ENCODE data around the gene EVX2. TPM values are rescaled to one million over a fixed set of nuclear protein-coding genes. Genes with fewer than 3 reads are reported as not detected.

EVX2 gene
- total RNA-seq, 8 experiments from 2014 or later = 0.04 to 0.21 (median 0.09) TPM; not detected in 1

DNA sequence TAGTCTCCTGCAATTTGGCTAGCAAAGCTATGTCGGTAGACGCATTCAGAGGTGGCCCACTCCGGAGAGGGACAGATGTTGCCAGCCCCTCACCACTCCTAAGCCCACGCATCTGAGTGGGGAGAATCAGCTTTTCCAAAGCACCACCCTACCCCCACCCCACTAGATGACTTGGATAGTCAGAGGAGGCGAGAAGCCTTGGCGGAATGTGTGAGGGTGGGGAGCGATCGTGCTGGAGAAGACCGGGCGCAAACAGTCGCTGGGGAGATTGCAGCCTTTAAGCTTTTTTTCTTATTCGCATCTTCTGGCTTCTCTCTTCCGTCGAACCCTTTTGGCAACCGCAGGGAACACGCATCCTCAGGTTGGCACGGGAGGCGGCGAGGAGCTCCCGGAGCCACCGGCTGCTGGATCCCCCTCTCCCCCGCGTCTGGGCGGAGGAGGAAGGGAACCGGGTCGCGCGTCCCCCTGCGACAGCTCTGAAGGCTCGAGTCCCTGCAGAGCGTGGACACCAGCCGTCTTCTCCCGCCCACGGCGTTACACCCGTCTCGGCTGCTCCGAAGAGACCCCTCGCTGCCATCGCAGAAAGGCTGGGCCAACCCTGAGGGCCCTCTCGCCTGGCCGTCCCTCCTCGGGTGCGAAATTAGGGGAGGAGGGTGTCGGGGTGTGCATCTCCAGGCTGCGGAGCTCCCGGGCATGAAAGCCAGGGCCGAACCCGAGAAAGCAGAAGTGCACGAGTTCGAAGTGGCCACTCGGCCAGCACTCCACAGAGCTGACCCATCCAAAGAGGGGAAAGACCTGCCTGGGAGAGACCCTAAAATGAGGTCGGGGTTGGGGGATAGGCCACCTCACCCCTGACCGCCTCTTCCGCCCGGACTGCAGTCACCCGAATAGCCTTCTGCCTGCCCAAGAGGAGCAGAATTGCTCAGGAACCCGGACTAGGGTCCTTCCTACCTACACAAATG lies 12.2 kb downstream of the EVX2 start:
- H3K4me1 ChIP-seq (replicated peaks in 1 of 2) = peaks cover 0 to 14% of the 10 kb centered on the region in 2 donors
- H3K4me3 ChIP-seq = no peak overlapping the region
- no peak for ATAC-seq (replicated peaks in 6 of 8)
- in situ Hi-C loops (cut with MboI; ENCODE audit: low pct_unique_long_range_greater_than_20kb in 2 of 9, low sequenced_read_pairs in 9 of 9, unreplicated experiment in 9 of 9) = loop anchor here in 3 of 9 experiments (10.0 to 25.0 kb wide), 2 partner anchors 384 to 707 kb away; no protein-coding TSS in a partner anchor
- no peak overlapping the region for H3K27ac ChIP-seq
- WGBS, 10 experiments = 4 to 67% (median 22%) methylated on average over 5 to 17 of the region's 58 CpGs; no CpG with 5 or more reads in 4 of the 10 experiments

- no peak for ATAC-seq (replicated peaks in 6 of 8)
- 13 to 50% (median 26%) methylated on average over 2 to 8 of the region's 30 CpGs; no CpG with 5 or more reads in 4 of the 10 experiments for WGBS, 10 experiments
- peaks cover 0 to 12% of the 10 kb centered on the region in 2 donors for H3K4me1 ChIP-seq (replicated peaks in 1 of 2)
- in situ Hi-C loops (cut with MboI; ENCODE audit: low pct_unique_long_range_greater_than_20kb in 2 of 9, low sequenced_read_pairs in 9 of 9, unreplicated experiment in 9 of 9) = loop anchor here in 2 of 9 experiments (25.0 kb wide), 1 partner anchor 381 kb away; no protein-coding TSS in a partner anchor
- H3K27ac ChIP-seq = no peak overlapping the region
- H3K4me3 ChIP-seq = no peak overlapping the region
Observed at GRCh38 chr2:176068419-176068832, 15.3 kb downstream of the EVX2 start.

DNA sequence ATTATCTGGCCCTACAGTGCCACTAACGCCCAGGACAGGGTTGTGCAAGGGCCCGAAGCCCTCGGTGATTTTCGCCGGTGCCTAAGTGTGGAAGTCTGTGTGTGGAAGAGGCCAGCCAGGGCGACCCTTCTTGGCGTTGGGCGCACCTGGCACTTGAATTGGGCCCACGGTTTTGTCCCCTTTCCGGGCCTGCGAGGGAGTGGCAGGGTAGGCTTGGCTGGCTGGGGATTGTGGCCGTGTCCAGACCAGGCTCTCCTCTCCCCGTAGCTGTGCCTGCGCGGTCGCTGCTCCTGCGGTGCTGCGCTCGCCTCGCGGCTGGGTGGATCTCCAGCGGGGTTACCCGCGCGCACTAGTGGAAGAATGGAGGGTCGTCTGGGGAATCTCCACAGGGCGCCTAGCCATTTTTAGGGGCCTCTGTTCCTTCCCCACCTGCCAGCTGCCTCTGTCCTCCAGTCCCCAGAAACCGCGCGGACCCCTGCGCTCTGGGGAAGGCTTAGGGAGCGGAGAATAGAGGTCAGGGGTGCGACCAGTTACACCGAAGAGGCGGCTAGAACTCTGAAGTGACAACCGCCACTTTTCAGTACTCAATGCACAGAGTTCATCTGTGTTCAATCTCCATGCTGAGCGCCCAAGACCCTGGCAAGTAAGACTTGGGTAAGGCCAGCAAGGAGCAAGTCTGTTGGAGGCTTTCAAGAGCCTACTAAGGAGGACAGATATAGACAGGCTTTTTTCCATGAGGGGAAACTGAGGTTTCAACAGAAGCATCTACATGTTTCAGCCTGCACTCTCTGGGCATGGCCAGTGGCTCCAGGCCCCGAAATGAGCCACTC lies 16.0 kb downstream of the EVX2 start:
- WGBS, 10 experiments = 5 to 67% (median 20%) methylated on average over 1 to 18 of the region's 38 CpGs; no CpG with 5 or more reads in 1 of the 10 experiments
- in situ Hi-C loops (cut with MboI; ENCODE audit: low pct_unique_long_range_greater_than_20kb in 2 of 9, low sequenced_read_pairs in 9 of 9, unreplicated experiment in 9 of 9) = loop anchor here in 2 of 9 experiments (25.0 kb wide), 1 partner anchor 381 kb away; no protein-coding TSS in a partner anchor
- H3K4me3 ChIP-seq = peak overlapping the region in 1 of 5 donors; percentile 13
- ATAC-seq (replicated peaks in 6 of 8) = peak; percentile 43 to 87 (median 54)
- peaks cover 0 to 12% of the 10 kb centered on the region in 2 donors for H3K4me1 ChIP-seq (replicated peaks in 1 of 2)
- H3K27ac ChIP-seq = no peak overlapping the region

DNA sequence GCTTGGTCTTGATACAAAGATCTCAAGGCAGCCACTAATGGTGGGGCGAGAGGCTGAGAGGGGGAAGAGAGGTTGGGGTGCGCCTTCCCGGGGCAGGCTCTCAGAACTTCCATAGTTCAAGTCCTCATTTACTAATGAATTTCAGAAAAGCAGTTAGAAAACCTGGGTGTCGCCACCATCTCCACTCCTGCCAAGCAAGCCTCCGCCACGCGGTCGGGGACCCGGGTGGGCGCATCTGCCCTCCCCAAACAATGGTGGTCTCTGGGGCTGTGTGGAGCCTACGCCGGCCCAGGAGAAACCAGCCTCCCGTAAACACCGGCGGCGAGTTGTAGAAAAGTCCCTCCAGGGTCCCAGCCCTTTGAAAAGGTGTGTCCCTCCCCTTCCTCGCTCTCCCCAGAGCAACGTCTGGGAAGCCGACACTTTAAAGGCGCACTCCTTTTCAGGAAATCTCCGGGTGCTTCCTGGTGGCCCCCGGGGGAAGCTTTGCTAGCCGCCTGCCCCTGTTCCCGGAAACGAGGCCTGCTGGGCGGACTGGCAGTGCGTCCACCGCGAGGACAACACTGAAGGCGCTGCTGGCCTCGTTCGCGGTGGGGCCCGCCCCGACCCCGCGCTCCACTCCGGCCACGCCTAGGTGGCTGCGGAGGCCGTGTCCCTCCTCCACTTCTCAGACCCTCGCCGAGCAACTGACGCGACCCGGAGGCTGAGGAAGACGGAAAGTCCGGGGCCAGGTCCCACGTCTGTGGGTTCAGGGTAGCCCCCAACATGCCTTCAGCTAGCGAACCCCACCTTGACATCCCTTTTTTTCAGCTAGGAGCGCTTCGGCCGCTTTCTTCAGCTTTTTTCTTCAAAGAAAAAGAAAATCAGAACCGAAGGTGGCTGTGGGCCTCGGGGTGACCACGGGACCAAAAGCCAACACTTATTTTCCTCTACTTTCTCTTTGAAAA lies 16.8 kb downstream of the EVX2 start:
- peak in 3 of 8 experiments; percentile 19 to 62 (median 27) for ATAC-seq (replicated peaks in 6 of 8)
- Histone ChIP-seq H3K4me3 (peak overlapping the region in 2 of 5 donors; percentile 10 to 13), H3K4me1 (replicated peaks in 1 of 2) (peaks cover 0 to 12% of the 10 kb centered on the region in 2 donors), H3K27ac (no peak overlapping the region)
- 7 to 47% (median 28%) methylated on average over 3 to 18 of the region's 56 CpGs; no CpG with 5 or more reads in 5 of the 10 experiments for WGBS, 10 experiments
- in situ Hi-C loops (cut with MboI; ENCODE audit: low pct_unique_long_range_greater_than_20kb in 2 of 9, low sequenced_read_pairs in 9 of 9, unreplicated experiment in 9 of 9) = loop anchor here in 2 of 9 experiments (25.0 kb wide), 1 partner anchor 380 kb away; no protein-coding TSS in a partner anchor

DNA sequence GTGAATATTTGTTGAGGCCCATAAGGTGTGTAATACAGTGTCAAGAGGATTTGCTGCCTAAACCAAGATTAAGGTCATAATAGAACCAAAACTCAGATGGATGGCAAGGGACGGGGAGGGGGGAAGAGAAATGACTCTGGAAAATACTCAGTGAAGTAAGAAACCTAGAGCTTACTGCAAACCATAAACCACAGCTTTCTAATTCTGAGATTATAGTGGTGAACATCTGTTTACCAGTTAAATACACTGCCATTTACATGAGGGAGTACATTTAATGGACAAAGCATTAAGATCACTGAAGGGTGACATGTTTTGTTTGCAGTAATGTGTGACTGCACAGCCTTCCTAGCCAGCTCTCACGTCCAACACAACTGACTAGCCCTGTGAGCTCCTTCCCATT lies 19.8 kb downstream of the EVX2 start:
- in situ Hi-C loops (cut with MboI; ENCODE audit: low pct_unique_long_range_greater_than_20kb in 2 of 9, low sequenced_read_pairs in 9 of 9, unreplicated experiment in 9 of 9) = loop anchor here in 2 of 9 experiments (25.0 kb wide), 1 partner anchor 377 kb away; no protein-coding TSS in a partner anchor

GRCh38 chr2:176056406-176056805 lies 27.4 kb downstream of the EVX2 start:
- ATAC-seq (replicated peaks in 6 of 8) = no peak
- 0 to 57% (median 17%) methylated on average over 1 of the region's 1 CpG; no CpG with 5 or more reads in 4 of the 10 experiments for WGBS, 10 experiments
- Histone ChIP-seq H3K4me3 (no peak overlapping the region), H3K27ac (no peak overlapping the region), H3K4me1 (replicated peaks in 1 of 2) (no peaks in the 10 kb centered on the region)
- in situ Hi-C loops (cut with MboI; ENCODE audit: low pct_unique_long_range_greater_than_20kb in 2 of 9, low sequenced_read_pairs in 9 of 9, unreplicated experiment in 9 of 9) = loop anchor here in 2 of 9 experiments (25.0 kb wide), 1 partner anchor 369 kb away; no protein-coding TSS in a partner anchor

More for the DNA sequence above, 19.8 kb downstream of the EVX2 start:
- peaks cover 0 to 12% of the 10 kb centered on the region in 2 donors for H3K4me1 ChIP-seq (replicated peaks in 1 of 2)
- no peak for ATAC-seq (replicated peaks in 6 of 8)
- H3K27ac ChIP-seq = no peak overlapping the region
- 0 to 57% (median 25%) methylated on average over 1 to 2 of the region's 2 CpGs; no CpG with 5 or more reads in 3 of the 10 experiments for WGBS, 10 experiments
- H3K4me3 ChIP-seq = no peak overlapping the region

DNA sequence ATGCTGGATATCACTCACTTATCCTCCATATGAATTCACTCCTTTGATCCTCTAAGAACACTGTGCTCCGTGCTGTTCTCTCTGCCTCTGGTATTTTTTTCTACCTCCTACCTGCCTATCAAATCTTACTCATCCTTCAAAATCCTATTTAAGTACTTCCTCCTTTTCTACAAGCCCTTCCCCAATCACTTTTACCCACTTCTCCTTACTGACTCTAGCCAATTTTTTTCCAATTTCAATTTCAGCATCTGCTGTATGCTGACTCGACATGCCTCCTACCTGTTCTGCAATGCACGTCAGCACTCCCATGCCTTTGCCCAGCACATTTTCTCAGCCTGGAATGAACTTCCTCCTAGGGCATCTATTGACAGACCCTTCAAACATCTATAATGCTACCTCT lies 44.4 kb downstream of the EVX2 start:
- no peaks in the 10 kb centered on the region for H3K4me1 ChIP-seq (replicated peaks in 1 of 2)
- 0 to 82% (median 70%) methylated on average over 1 to 3 of the region's 3 CpGs for WGBS, 10 experiments
- in situ Hi-C loops (cut with MboI; ENCODE audit: low pct_unique_long_range_greater_than_20kb in 2 of 9, low sequenced_read_pairs in 9 of 9, unreplicated experiment in 9 of 9) = no loop called here

DNA sequence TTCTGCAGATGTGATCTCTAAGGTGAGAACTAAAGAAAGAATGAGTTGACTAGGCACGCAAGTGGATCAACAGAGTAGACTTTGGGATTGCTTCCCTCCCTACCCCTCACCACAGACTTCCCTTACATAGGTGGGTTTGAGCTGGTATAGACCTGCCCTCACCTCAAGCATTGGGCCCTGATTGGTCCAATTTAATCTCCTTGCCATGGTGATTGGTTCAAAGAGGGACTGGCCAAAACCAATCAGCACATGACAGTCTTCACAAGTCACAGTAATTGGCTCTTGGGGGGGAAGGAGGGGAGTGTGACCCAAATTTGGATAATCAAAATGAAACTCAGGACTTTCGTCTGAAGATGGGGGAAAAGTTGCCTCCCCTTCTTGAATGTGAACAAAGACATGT lies 45.1 kb downstream of the EVX2 start:
- WGBS, 10 experiments = 20 to 100% (median 90%) methylated on average over 1 to 2 of the region's 2 CpGs; no CpG with 5 or more reads in 6 of the 10 experiments
- no peak for ATAC-seq (replicated peaks in 6 of 8)
- Histone ChIP-seq H3K4me3 (no peak overlapping the region), H3K4me1 (replicated peaks in 1 of 2) (no peaks in the 10 kb centered on the region), H3K27ac (no peak overlapping the region)
- in situ Hi-C loops (cut with MboI; ENCODE audit: low pct_unique_long_range_greater_than_20kb in 2 of 9, low sequenced_read_pairs in 9 of 9, unreplicated experiment in 9 of 9) = no loop called here

More for the DNA sequence above, 44.4 kb downstream of the EVX2 start:
- no peak for ATAC-seq (replicated peaks in 6 of 8)
- H3K27ac ChIP-seq = no peak overlapping the region
- no peak overlapping the region for H3K4me3 ChIP-seq

DNA sequence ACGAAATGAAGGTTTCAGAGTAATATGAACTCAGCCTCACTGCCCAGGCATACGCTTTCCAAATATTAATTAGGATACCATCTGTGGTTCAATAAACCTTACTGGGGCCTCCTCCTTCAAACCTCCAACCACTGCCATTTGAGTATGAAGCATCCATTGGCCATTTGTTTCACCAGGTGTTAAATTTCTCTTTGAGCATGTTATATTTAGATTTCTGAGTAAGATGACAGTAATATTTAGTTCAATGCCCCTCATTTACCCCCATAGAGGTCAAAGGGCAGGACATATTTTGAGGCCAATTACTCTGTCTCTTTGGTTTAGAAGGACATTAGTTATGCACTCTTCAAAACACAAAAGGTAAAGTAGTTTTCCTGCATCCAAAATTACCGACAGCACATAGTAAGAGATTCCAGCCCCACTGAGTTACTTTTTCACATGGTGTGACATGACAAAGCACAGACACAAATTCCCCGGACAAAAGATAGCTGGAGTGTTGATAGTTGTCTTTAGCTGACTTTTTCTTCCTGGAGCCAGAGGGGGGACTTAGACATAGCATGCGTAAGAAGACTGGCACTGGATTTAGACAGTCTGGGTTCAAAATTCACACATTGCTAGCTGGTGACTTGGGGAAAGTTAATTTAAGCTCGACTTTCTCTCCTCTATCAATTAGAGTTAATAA lies 48.6 kb downstream of the EVX2 start:
- ATAC-seq (replicated peaks in 6 of 8) = no peak
- Histone ChIP-seq H3K27ac (no peak overlapping the region), H3K4me3 (no peak overlapping the region), H3K4me1 (replicated peaks in 1 of 2) (no peaks in the 10 kb centered on the region)
- WGBS, 10 experiments = 17 to 94% (median 75%) methylated on average over 2 to 6 of the region's 6 CpGs
- in situ Hi-C loops (cut with MboI; ENCODE audit: low pct_unique_long_range_greater_than_20kb in 2 of 9, low sequenced_read_pairs in 9 of 9, unreplicated experiment in 9 of 9) = no loop called here

DNA sequence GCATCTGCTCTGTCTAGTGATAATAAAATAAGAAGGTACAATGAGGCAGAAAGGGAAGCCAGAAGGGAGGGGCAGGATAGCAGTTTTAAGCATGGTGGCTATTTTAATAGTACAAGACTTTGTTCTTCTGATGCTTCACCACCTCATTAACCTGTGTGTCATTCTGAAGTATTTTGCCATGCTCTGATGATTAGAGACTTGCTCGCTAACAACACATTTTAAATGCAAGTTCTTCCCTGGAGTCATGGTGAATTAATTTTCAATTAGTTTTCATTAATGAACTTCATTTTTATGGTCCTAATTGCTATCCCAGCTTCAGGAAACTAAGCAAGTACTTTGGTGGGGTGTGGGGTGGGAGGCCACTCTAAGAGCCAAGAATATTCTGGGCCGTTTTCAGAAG lies 56.0 kb downstream of the EVX2 start:
- in situ Hi-C loops (cut with MboI; ENCODE audit: low pct_unique_long_range_greater_than_20kb in 2 of 9, low sequenced_read_pairs in 9 of 9, unreplicated experiment in 9 of 9) = no loop called here
- no peak for ATAC-seq (replicated peaks in 6 of 8)
- 17 to 100% (median 50%) methylated on average over 1 to 2 of the region's 2 CpGs; no CpG with 5 or more reads in 1 of the 10 experiments for WGBS, 10 experiments

More for the DNA sequence above, 56.0 kb downstream of the EVX2 start:
- Histone ChIP-seq H3K4me3 (no peak overlapping the region), H3K27ac (no peak overlapping the region), H3K4me1 (replicated peaks in 1 of 2) (no peaks in the 10 kb centered on the region)
